GM12801 (cell line): ENCODE measurements around the gene TAS2R60.

Experiments used
- CTCF ChIP-seq: IDR thresholded peaks from one replicate; pipeline ENCODE4 v1.5.1; 2011; ENCODE audit warnings: control low read depth; ENCODE audit not compliant: insufficient read length; ENCODE audit errors: extremely low read depth

Gene TAS2R60

GRCh38 chr7:143479055-143479766 is 36.0 kb downstream of the TAS2R60 start:
- TF ChIP-seq CTCF = no peak

GRCh38 chr7:143480501-143480900 is 37.2 kb downstream of the TAS2R60 start:
- TF ChIP-seq CTCF = no peak

DNA sequence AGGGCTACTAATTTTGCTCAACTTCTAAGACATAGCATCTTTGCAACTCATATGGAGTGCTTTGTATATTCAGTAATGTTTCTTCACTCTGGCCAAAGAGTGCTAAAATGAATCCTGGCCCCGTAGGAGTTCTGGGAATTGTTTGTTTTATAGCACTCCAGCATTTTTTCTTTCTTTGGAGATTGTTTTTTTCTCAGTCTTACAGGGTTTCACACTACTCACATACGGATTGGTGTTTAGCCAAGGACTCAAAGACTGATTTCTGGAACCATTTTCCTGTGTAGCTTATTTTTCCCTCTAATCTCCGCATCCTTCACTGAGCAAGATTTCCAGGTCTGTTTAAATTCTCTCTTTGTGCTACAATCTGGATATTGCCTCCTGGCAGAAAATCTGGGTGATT is 40.9 kb downstream of the TAS2R60 start:
- TF ChIP-seq CTCF = no peak

DNA sequence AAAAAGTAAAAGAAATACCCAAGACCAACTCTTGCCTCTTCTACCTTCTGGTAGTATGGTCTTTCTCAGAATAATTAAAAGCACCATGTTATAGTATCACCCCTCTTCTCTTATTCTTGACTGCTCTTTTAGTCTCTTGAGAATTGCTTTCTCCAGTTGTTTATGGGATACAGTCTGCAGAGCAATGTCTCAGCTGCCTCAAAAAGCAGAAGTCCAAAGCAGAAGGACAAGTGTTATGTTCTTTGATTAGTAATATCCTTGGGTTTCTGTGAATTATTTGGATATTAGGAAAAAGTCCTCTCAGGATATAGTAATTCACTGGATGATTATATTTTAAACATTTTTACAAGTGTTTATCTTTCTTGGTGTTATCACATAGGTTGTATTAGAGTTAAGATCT is 41.8 kb downstream of the TAS2R60 start:
- no peak for TF ChIP-seq CTCF

- no peak for TF ChIP-seq CTCF
Observed at GRCh38 chr7:143485500-143485899, 42.2 kb downstream of the TAS2R60 start.

- no peak for TF ChIP-seq CTCF
Observed at GRCh38 chr7:143487061-143487460, 43.8 kb downstream of the TAS2R60 start.

DNA sequence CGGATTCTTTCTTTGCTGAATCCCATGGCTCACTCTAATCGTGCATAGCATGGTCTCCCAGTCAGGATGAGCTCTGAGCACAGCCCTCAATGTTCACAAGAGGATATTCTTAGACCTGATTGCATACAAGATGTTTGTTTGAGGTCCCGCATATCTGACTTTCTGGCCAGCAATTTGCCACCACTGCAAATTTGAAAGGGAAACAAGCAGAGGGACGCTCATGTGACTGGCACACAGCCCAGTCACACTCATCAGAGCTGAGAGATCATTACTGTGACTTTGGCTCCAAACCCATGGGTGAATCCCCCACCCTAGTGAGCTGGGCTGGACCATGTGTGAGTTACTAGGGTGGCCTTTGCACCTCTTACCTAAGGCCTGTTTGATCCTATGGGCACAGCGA is 44.3 kb downstream of the TAS2R60 start:
- no peak for TF ChIP-seq CTCF
